Measurements from ENCODE around the gene CRACDL.
"Not testable (repeated sequence)": the region's sequence is repeated elsewhere in the genome, so short reads cannot be mapped to it uniquely, and the experiment has no call there.

The CRACDL gene

GRCh38 chr2:98771721-98772524, 164.1 kb downstream of the CRACDL start:
- peak; percentile 60 for DNase-seq

- DNase-seq, result no peak
Measured at GRCh38 chr2:98771264-98771663, 164.8 kb downstream of the CRACDL start.

- no peak for DNase-seq
Measured at GRCh38 chr2:98769784-98770183, 166.2 kb downstream of the CRACDL start.

GRCh38 chr2:98769114-98769476, 166.9 kb downstream of the CRACDL start:
- DNase-seq, result no peak

- DNase-seq, result peak; percentile 78
Measured at GRCh38 chr2:98768384-98769113, 167.5 kb downstream of the CRACDL start.

GRCh38 chr2:98764499-98764898, 171.5 kb downstream of the CRACDL start:
- peak; percentile 91 for DNase-seq

- no peak for DNase-seq
Measured at GRCh38 chr2:98763209-98763951, 172.6 kb downstream of the CRACDL start.

GRCh38 chr2:98761909-98762308, 174.1 kb downstream of the CRACDL start:
- DNase-seq, result no peak

- peak; percentile 48 for DNase-seq
Measured at GRCh38 chr2:98761267-98761781, 174.7 kb downstream of the CRACDL start.

- peak; percentile 90 for DNase-seq
Measured at GRCh38 chr2:98759827-98760625, 176.0 kb downstream of the CRACDL start.

- no peak for DNase-seq
Measured at GRCh38 chr2:98759338-98759737, 176.7 kb downstream of the CRACDL start.

GRCh38 chr2:98757904-98758421, 178.1 kb downstream of the CRACDL start:
- peak; percentile 93 for DNase-seq

- peak; percentile 38 for DNase-seq
Measured at GRCh38 chr2:98753801-98754200, 182.2 kb downstream of the CRACDL start.

- DNase-seq, result not testable (repeated sequence)
Measured at GRCh38 chr2:98752711-98753110, 183.3 kb downstream of the CRACDL start.

- DNase-seq, result no peak
Measured at GRCh38 chr2:98751748-98752147, 184.3 kb downstream of the CRACDL start.

- no peak for DNase-seq
Measured at GRCh38 chr2:98750593-98751282, 185.3 kb downstream of the CRACDL start.

GRCh38 chr2:98749066-98749450, 187.0 kb downstream of the CRACDL start:
- peak; percentile 92 for DNase-seq

GRCh38 chr2:98748292-98749065, 187.5 kb downstream of the CRACDL start:
- no peak for DNase-seq

- DNase-seq, result no peak
Measured at GRCh38 chr2:98747888-98748287, 188.1 kb downstream of the CRACDL start.

- no peak for DNase-seq
Measured at GRCh38 chr2:98746426-98746825, 189.6 kb downstream of the CRACDL start.

GRCh38 chr2:98744595-98744994, 191.4 kb downstream of the CRACDL start:
- no peak for DNase-seq
